K562 (cell line): ENCODE measurements around the gene SLC35F4. TPM values are rescaled to one million over a fixed set of nuclear protein-coding genes. Genes with fewer than 3 reads are reported as not detected.

ENCODE experiments used
- ATAC-seq: fragments of 200-7000 bp; cut with Tn5 transposase; 3 replicates; pipeline ENCODE4 v1.9.1; 2020; ENCODE audit warnings: moderate library complexity
- BruUV-seq: library from RNA; stranded (reverse); fragments of 400-500 nt; replicated peaks from 2 replicates; lab custom pipeline; 2021; lab: Mats Ljungman, UMichigan
- CTCF ChIA-PET: fragments of 300-600 bp; formaldehyde crosslinking; extraction: SDS; loops from one replicate; lab custom pipeline; 2021; ENCODE audit warnings: low intra/inter-chr PET ratio; lab: Yijun Ruan, JAX
- POLR2A ChIA-PET: fragments of 300-600, 350-650 bp; sonication (Branson Sonifier 250); formaldehyde crosslinking; extraction: SDS; loops from one replicate; lab custom pipeline; 2021; ENCODE audit warnings: antibody characterized with exemption, inconsistent platforms; lab: Yijun Ruan, JAX
- DNase-seq, 4 experiments: peaks; one replicate each; pipeline versions ENCODE4 v3.0.0 to v3.0.0-alpha.2; 2011 to 2018; ENCODE audit warnings: low spot score in 3 of 4, mixed read lengths in 3 of 4; ENCODE audit errors: extremely low read depth in 1 of 4
- FAIRE-seq: peaks from 2 replicates; lab custom pipeline; 2011; peaks lifted over from hg19 to GRCh38; lab: Jason Lieb, UNC
- H2AFZ ChIP-seq: 2 replicates; pipeline ENCODE4 v1.6.0; 2011; ENCODE audit warnings: low read depth, low read length, control low read depth, inconsistent platforms
- H3K27ac ChIP-seq: fragments of 200-600 bp; 3 replicates; pipeline ENCODE4 v1.8.0; 2011; ENCODE audit warnings: low read depth, mild to moderate bottlenecking, control low read depth, inconsistent platforms, low read length, moderate library complexity, mixed read lengths; ENCODE audit errors: extremely low read depth
- H3K27me3 ChIP-seq, 2 experiments: fragments of 300-600 bp in 1 of 2; 2 replicates in 1 of 2; 3 replicates in 1 of 2; pipeline versions ENCODE4 v1.6.0 to v1.8.0; 2011; ENCODE audit warnings: inconsistent platforms in 2 of 2, low read length in 2 of 2, mild to moderate bottlenecking in 1 of 2, mixed read lengths in 1 of 2, moderate library complexity in 1 of 2; ENCODE audit not compliant: control insufficient read depth in 2 of 2, insufficient read depth in 2 of 2
- H3K36me3 ChIP-seq: fragments of 300-600 bp; 3 replicates; pipeline ENCODE4 v1.8.0; 2011; ENCODE audit warnings: mild to moderate bottlenecking, low read length, inconsistent platforms; ENCODE audit not compliant: control insufficient read depth, insufficient read depth
- H3K4me1 ChIP-seq, 2 experiments: fragments of 200-600 bp in 1 of 2; replicated peaks in 1 of 2; 2 replicates in 1 of 2; 3 replicates in 1 of 2; pipeline versions ENCODE4 v1.5.1 to v1.8.0; 2011; ENCODE audit warnings: inconsistent platforms in 2 of 2, low read length in 2 of 2, mild to moderate bottlenecking in 1 of 2, mixed read lengths in 1 of 2, moderate library complexity in 1 of 2; ENCODE audit not compliant: control insufficient read depth in 2 of 2, insufficient read depth in 2 of 2
- H3K4me2 ChIP-seq: 2 replicates; pipeline ENCODE4 v1.6.1; 2011; ENCODE audit warnings: low read length, control low read depth, inconsistent platforms, mixed read lengths; ENCODE audit not compliant: insufficient read depth
- H3K4me3 ChIP-seq: fragments of 200-600 bp; sonication (generic), shearing (Covaris generic); 2 replicates; pipeline ENCODE4 v1.5.1; 2016; ENCODE audit warnings: control low read depth, inconsistent platforms
- H3K79me2 ChIP-seq: fragments of 200-600 bp; 3 replicates; pipeline ENCODE4 v1.8.0; 2011; ENCODE audit warnings: low read length, inconsistent platforms; ENCODE audit not compliant: control insufficient read depth, insufficient read depth
- H3K9ac ChIP-seq, 2 experiments: 2 replicates each; pipeline versions ENCODE4 v1.6.0 to v1.6.1; 2011; ENCODE audit warnings: low read depth in 2 of 2, low read length in 2 of 2, control low read depth in 1 of 2, inconsistent platforms in 1 of 2, mild to moderate bottlenecking in 1 of 2, mixed read lengths in 1 of 2; ENCODE audit not compliant: insufficient read depth in 1 of 2
- H3K9me1 ChIP-seq: one replicate; pipeline ENCODE4 v1.6.0; 2011; ENCODE audit warnings: inconsistent platforms, mild to moderate bottlenecking, low read length, moderate library complexity; ENCODE audit not compliant: control insufficient read depth, insufficient read depth
- H3K9me3 ChIP-seq: replicated peaks from 2 replicates; pipeline ENCODE4 v1.5.1; 2011; ENCODE audit warnings: low read depth, low read length, inconsistent platforms; ENCODE audit not compliant: control insufficient read depth, insufficient read depth
- H4K20me1 ChIP-seq: replicated peaks from 2 replicates; pipeline ENCODE4 v1.6.1; 2011; ENCODE audit warnings: low read length, inconsistent platforms, mixed read lengths; ENCODE audit not compliant: control insufficient read depth, insufficient read depth
- IFI16 ChIP-seq: fragments of 250-450 bp; sonication (Bioruptor Pico); IDR thresholded peaks from 2 replicates; pipeline ENCODE4 v2.1.2; 2022; ENCODE audit warnings: mild to moderate bottlenecking, inconsistent platforms
- MTF1 ChIP-seq: fragments of 250-450 bp; sonication (Bioruptor Pico); IDR thresholded peaks from 2 replicates; pipeline ENCODE4 v1.9.0; 2021; ENCODE audit warnings: moderate library complexity, mild to moderate bottlenecking, inconsistent platforms, borderline replicate concordance
- MYC ChIP-seq, 2 experiments: fragments of 250-450 bp in 1 of 2; sonication (Bioruptor Pico) in 1 of 2; IDR thresholded peaks; 2 replicates each; pipeline versions ENCODE4 v1.5.1 to v1.6.1; 2012 to 2021; ENCODE audit warnings: low read depth in 2 of 2, borderline replicate concordance in 1 of 2, improper control_type of control experiment in 1 of 2, low read length in 1 of 2, mild to moderate bottlenecking in 1 of 2, moderate library complexity in 1 of 2
- PTTG1 ChIP-seq: fragments of 450-650 bp; IDR thresholded peaks from 2 replicates; pipeline ENCODE4 v1.6.1; 2016; ENCODE audit warnings: low read depth, mild to moderate bottlenecking, missing genetic modification characterization, missing compliant biosample characterization
- TAF7 ChIP-seq: fragments of 450-650 bp; IDR thresholded peaks from 2 replicates; pipeline ENCODE4 v1.6.1; 2016; ENCODE audit warnings: missing genetic modification characterization, missing compliant biosample characterization
- ZBTB33 ChIP-seq: sonication (generic); formaldehyde crosslinking; IDR thresholded peaks from 2 replicates; pipeline ENCODE4 v1.8.1; 2023; ENCODE audit warnings: mild to moderate bottlenecking, missing genetic modification reagents
- ZFP36 ChIP-seq: fragments of 150-350 bp; IDR thresholded peaks from 2 replicates; pipeline ENCODE4 v1.6.1; 2018; ENCODE audit warnings: low read length, low read depth; ENCODE audit not compliant: partially characterized antibody
- WGBS: fragments of 100-300 bp; shearing (Covaris generic); methylation state at CpG from one replicate; pipeline ENCODE4 v1.1.6; 2016; ENCODE audit warnings: low coverage, mixed read lengths; ENCODE audit not compliant: insufficient coverage; ENCODE audit errors: missing lambda C conversion rate; 5-methylcytosine and 5-hydroxymethylcytosine counted together
- in situ Hi-C: fragments of 300-500 bp; cut with MboI; formaldehyde crosslinking; loops from 4 replicates; pipeline ENCODE4 v1.15.0; 2018; ENCODE audit warnings: inconsistent platforms, mixed read lengths
- intact Hi-C: fragments of 100-400 bp; cut with micrococcal nuclease; formaldehyde crosslinking; loops from 2 replicates; pipeline ENCODE4 v1.14.2; 2022
- polyA plus RNA-seq, 8 experiments: library from polyadenylated mRNA; depleted of rRNA in 4 of 8; stranded (reverse) in 5 of 8; unstranded in 3 of 8; fragments of >200 nt; fragmentation: Nextera tagmentation in 2 of 8; fragmentation: Illumina TruSeq in 1 of 8; extraction: Ambion mirVana in 2 of 8; extraction: Trizol in 1 of 8; gene quantifications; 2 replicates each; pipeline versions ENCODE4 v1.2.1 to v1.2.3, GENCODE V29; 2011 to 2014; ENCODE audit warnings: inconsistent platforms in 1 of 8, missing spikeins in 1 of 8
- total RNA-seq, 7 experiments: library from RNA; depleted of rRNA in 6 of 7; stranded (reverse); fragments of >200 nt in 6 of 7; fragmentation: Illumina TruSeq in 2 of 7; extraction: Trizol in 2 of 7; gene quantifications; 2 replicates each; pipeline versions ENCODE4 v1.2.1 to v1.2.3, GENCODE V29; 2011 to 2021; ENCODE audit warnings: low replicate concordance in 1 of 7

The SLC35F4 gene
- total and polyA plus RNA-seq, 9 of the 15 experiments (the other 6 are each of a cell fraction or from before 2014, with no cell fraction given) = 0.01 TPM; not detected in 8

DNA sequence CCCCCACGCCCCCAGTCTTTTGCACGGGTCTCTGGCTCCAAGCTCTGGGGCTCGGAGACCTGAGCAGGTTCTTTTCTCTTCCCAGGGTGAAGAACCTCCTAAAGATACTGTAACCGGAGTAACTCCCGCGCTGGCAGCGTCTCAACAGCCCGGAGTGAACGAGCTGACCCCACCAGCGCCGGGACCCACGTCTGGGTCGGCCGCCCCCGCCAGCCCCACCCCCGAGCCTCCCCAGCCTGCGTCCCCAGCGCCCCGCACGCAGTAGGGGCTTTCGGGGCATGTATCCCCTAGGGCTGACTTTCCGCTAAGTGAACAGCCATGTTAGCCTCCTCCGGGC, 858 bp downstream of the SLC35F4 start (continued):
- TF ChIP-seq MYC (IDR thresholded peaks at IDR 0.05; ENCODE audit: low read depth, low read length) = no peak
- no peak for TF ChIP-seq MYC (CRISPR knock-in tag; IDR thresholded peaks at IDR 0.05; ENCODE audit: borderline replicate concordance, low read depth)
- TF ChIP-seq MTF1 = no peak
- TF ChIP-seq ZBTB33 (CRISPR knock-in tag) = no peak
- TF ChIP-seq PTTG1 (tag) = no peak

DNA sequence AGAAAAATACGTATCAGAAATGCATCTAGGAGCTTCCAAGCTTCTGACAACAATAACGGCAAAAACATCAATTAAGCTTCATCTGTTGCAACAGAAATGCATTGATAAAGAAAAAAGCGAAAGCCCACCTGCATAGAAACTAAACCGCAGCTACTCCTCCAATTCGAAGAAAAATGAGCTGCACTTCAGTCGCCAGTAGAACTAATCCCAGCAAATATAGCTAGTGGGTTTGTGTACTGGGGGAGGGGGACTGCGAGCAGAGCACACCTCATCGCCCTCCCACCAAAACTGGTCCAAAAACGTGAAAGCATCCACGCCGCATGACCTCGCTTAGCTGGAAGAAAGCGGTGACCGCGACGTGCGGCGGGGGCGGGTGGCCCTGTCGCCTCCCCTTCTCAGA, 1.2 kb downstream of the SLC35F4 start:
- H3K4me1 ChIP-seq = peaks cover 0 to 5% of the 10 kb centered on the region in 2 experiments; a peak in 1 of 5 replicates
- no peaks in the 10 kb centered on the region for H4K20me1 ChIP-seq
- no peaks in the 10 kb centered on the region for H3K9me3 ChIP-seq
- in situ Hi-C loops (no loop called here), intact Hi-C loops (no loop called here)
- WGBS = 7% methylated on average over 3 of the region's 20 CpGs
- POLR2A ChIA-PET = interaction anchor here (1.2 kb wide), 1 partner anchor 24 kb away, joined by 3 read pairs; no protein-coding TSS in a partner anchor
- BruUV-seq = no TSS peak
- H3K4me3 ChIP-seq = no peak overlapping the region
- CTCF ChIA-PET = no interaction called here
- no peaks in the 10 kb centered on the region for H3K79me2 ChIP-seq
- no peaks in the 10 kb centered on the region for H3K27me3 ChIP-seq
- no peak for FAIRE-seq
- no peak overlapping the region for H2AFZ ChIP-seq
- DNase-seq = no peak
- ATAC-seq = no peak
- no peaks in the 10 kb centered on the region for H3K9me1 ChIP-seq
- TF ChIP-seq ZFP36 (no peak), IFI16 (CRISPR knock-in tag) (no peak), TAF7 (tag) (no peak)
- TF ChIP-seq, all 486 proteins: peak for 0
- Histone ChIP-seq H3K9ac (no peak overlapping the region), H3K4me2 (no peak overlapping the region), H3K27ac (no peak overlapping the region), H3K36me3 (no peaks in the 10 kb centered on the region)
